Activated T-cell treated with anti-CD3 and anti-CD28 coated beads, Interleukin-2, amount 50 U/mL, for 4 hours (primary cell): ENCODE results near the gene COL13A1. TPM values are rescaled to one million over a fixed set of nuclear protein-coding genes. Genes with fewer than 3 reads are reported as not detected.

ENCODE experiments used
- ATAC-seq, 2 donors: fragments of 200-7000 bp; cut with Tn5 transposase; one replicate each; pipeline ENCODE4 v1.10.0; 2021
- DNase-seq: peaks from one replicate; pipeline ENCODE4 v3.0.0-alpha.2; 2020
- H3K27me3 Mint-ChIP-seq: one replicate; pipeline ENCODE4 v1.8.0; 2021; ENCODE audit warnings: low read depth, mixed read lengths
- H3K36me3 Mint-ChIP-seq: one replicate; pipeline ENCODE4 v1.8.0; 2022; ENCODE audit warnings: mixed read lengths; ENCODE audit not compliant: insufficient read depth
- H3K4me1 Mint-ChIP-seq: one replicate; pipeline ENCODE4 v1.8.0; 2021; ENCODE audit warnings: low read depth, mixed read lengths
- H3K4me3 Mint-ChIP-seq: one replicate; pipeline ENCODE4 v1.8.0; 2021; ENCODE audit warnings: mild to moderate bottlenecking, moderate library complexity, mixed read lengths
- H3K9me3 Mint-ChIP-seq: one replicate; pipeline ENCODE4 v1.8.0; 2021; ENCODE audit warnings: mixed read lengths
- total RNA-seq, 3 donors: library from RNA; stranded (reverse); gene quantifications; one replicate each; pipeline ENCODE4 v1.2.1, GENCODE V29; 2021

Gene COL13A1
- total RNA-seq, 3 donors from 2014 or later = not detected

DNA sequence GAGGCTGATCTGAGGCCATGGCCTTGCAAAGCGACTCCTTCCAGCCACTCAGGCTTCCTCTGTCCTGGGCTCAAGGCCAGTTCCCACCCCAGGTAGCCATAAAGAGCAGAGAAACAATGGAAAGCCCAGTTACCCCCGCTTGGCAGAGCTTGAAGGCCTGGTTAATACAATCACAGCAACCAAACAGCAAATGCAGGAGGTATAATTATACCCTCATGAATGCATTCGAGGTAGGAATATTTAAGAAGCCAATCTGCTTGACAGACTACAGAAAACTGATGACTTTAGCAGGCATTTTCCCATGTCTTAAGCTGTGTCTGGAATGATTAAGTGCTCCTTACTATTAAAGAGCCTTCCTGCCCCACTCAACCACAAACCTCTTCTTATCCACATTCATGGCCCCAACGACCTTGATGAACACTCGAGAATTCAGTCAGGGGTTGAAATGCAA, 136.9 kb downstream of the COL13A1 start:
- Mint-ChIP-seq H3K27me3 (peaks cover 3% of the 10 kb centered on the region), H3K9me3 (no peaks in the 10 kb centered on the region), H3K4me1 (no peaks in the 10 kb centered on the region), H3K36me3 (no peaks in the 10 kb centered on the region), H3K4me3 (no peak overlapping the region)
- ATAC-seq (no peak), DNase-seq (no peak)

DNA sequence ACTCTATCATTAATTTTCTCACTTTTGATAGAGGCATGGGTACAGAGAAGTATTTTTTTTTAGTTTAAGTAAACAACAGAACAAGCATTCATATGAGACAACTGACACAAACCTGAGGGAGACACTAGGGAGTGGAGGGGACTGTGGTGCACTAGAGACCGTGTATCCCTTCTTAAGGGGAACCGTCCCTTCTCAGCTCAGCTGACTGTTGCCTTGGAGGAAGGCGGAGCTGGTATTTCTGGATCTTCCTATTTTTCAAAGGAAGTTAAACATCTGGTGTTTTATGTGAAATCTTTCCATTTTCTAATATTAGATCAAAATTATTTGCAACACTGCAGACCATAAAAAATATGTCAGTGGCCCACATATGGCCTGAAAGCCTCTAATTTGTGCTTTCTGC, 137.4 kb downstream of the COL13A1 start:
- no peaks in the 10 kb centered on the region for H3K4me1 Mint-ChIP-seq
- H3K36me3 Mint-ChIP-seq = no peaks in the 10 kb centered on the region
- ATAC-seq = no peak
- H3K9me3 Mint-ChIP-seq = no peaks in the 10 kb centered on the region
- peaks cover 3% of the 10 kb centered on the region for H3K27me3 Mint-ChIP-seq
- no peak for DNase-seq
- H3K4me3 Mint-ChIP-seq = no peak overlapping the region

DNA sequence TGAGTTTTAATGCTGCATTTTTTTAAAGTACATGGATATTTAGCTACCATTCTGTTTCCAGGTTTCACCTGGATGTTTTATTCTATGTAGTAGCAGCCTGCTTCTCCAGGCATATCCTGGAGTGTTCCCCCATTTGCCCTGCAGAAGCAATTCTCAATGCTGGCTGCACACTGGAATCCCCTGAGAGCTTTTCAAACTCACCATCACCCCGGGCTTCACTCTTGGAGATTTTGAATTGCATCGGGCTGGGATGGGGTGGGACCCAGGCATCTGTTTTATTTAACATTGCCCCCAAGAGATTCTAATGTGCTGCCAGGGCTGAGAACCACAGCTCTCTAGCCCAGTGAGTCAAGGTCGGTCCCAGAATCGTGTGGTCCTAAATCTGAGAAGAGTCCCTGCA, 137.8 kb downstream of the COL13A1 start:
- no peak for DNase-seq
- peaks cover 3% of the 10 kb centered on the region for H3K27me3 Mint-ChIP-seq
- no peak overlapping the region for H3K4me3 Mint-ChIP-seq

GRCh38 chr10:69941730-69942129, 140.0 kb downstream of the COL13A1 start:
- ATAC-seq (no peak), DNase-seq (no peak)
- peaks cover 3% of the 10 kb centered on the region for H3K27me3 Mint-ChIP-seq
- H3K9me3 Mint-ChIP-seq = no peaks in the 10 kb centered on the region
- no peaks in the 10 kb centered on the region for H3K4me1 Mint-ChIP-seq
- H3K36me3 Mint-ChIP-seq = no peaks in the 10 kb centered on the region
- no peak overlapping the region for H3K4me3 Mint-ChIP-seq

More for the DNA sequence above, 137.8 kb downstream of the COL13A1 start:
- no peaks in the 10 kb centered on the region for H3K4me1 Mint-ChIP-seq
- no peak for ATAC-seq
- no peaks in the 10 kb centered on the region for H3K9me3 Mint-ChIP-seq
- no peaks in the 10 kb centered on the region for H3K36me3 Mint-ChIP-seq

DNA sequence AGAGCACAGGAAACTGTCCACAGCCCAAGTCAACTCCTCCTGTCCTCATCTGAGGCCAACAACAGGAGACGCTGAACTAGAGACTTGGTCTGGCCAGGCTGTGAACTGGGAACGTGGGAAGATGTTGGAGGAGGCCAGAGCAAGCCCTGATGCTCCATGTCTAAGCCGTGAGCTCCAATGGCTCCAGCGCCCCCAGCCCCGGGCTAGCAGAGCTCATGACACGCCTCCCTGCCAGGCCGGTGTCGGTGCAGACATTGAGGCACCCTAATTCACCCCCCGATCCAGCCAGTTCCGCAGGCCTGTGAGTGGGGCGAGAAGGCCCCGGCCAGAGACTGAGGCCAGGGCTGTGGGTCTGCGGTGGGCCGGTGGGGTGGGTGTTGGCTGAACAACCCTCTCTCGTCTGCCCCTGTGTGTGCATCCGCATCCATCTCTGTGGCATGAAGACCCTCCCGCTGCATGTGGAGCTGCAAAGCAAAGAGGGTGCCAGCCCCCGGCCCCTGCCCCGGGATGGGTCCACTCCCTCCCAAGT, 141.7 kb downstream of the COL13A1 start:
- Mint-ChIP-seq H3K4me3 (no peak overlapping the region), H3K27me3 (peaks cover 3% of the 10 kb centered on the region), H3K36me3 (no peaks in the 10 kb centered on the region), H3K4me1 (no peaks in the 10 kb centered on the region), H3K9me3 (no peaks in the 10 kb centered on the region)
- ATAC-seq (no peak), DNase-seq (no peak)

GRCh38 chr10:69944761-69945160, 143.1 kb downstream of the COL13A1 start:
- Mint-ChIP-seq H3K27me3 (peaks cover 3% of the 10 kb centered on the region), H3K4me1 (no peaks in the 10 kb centered on the region), H3K9me3 (no peaks in the 10 kb centered on the region), H3K4me3 (no peak overlapping the region), H3K36me3 (no peaks in the 10 kb centered on the region)
- DNase-seq = no peak
- ATAC-seq = no peak

DNA sequence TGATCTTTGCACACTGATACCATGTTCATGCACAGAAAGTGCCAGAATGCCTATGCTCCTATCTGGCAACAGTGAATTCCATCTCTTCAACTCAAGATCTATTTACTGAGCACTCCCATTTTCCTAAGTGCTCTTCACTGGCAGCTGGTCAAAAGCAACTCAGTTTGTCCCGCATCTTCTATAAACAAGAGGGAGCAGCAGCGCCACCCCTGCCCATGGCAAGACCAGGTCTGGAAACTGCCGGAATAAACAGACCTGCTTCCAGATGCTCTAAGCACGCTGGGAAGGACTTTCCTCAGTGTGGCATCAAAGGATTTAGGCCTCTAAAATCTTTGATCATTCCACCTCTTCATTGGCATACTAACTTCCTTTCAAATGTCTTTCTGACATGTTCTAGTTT, 146.6 kb downstream of the COL13A1 start:
- no peaks in the 10 kb centered on the region for H3K9me3 Mint-ChIP-seq
- DNase-seq (no peak), ATAC-seq (no peak)
- H3K4me1 Mint-ChIP-seq = no peaks in the 10 kb centered on the region
- no peaks in the 10 kb centered on the region for H3K36me3 Mint-ChIP-seq
- H3K4me3 Mint-ChIP-seq = no peak overlapping the region
- peaks cover under 1% of the 10 kb centered on the region for H3K27me3 Mint-ChIP-seq

GRCh38 chr10:69949770-69950169, 148.1 kb downstream of the COL13A1 start:
- DNase-seq = no peak
- H3K4me1 Mint-ChIP-seq = no peaks in the 10 kb centered on the region

DNA sequence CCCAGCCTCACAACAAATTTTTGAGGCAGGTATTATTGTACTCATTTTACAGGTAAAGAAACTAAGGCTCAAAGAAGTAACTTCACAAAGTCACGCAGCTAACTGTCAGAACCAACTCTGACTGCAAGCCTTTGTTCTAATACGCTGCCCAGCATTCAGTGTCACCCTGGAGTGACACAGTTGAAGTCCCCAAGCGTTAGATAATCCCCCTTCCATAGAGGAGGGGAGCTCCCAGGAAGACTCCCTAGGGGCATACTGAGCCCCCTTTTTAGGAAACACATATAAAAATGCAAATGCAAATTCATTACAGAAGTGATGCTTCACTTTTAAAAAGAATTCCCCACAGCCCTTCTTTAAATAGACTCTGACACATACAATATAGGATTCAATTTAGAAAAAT, 150.0 kb downstream of the COL13A1 start:
- Mint-ChIP-seq H3K36me3 (no peaks in the 10 kb centered on the region), H3K4me1 (no peaks in the 10 kb centered on the region), H3K4me3 (no peak overlapping the region), H3K9me3 (no peaks in the 10 kb centered on the region), H3K27me3 (peaks cover 4% of the 10 kb centered on the region)
- DNase-seq (no peak), ATAC-seq (no peak)

More at GRCh38 chr10:69949770-69950169, 148.1 kb downstream of the COL13A1 start:
- Mint-ChIP-seq H3K4me3 (no peak overlapping the region), H3K27me3 (no peaks in the 10 kb centered on the region), H3K36me3 (no peaks in the 10 kb centered on the region), H3K9me3 (no peaks in the 10 kb centered on the region)
- no peak for ATAC-seq

DNA sequence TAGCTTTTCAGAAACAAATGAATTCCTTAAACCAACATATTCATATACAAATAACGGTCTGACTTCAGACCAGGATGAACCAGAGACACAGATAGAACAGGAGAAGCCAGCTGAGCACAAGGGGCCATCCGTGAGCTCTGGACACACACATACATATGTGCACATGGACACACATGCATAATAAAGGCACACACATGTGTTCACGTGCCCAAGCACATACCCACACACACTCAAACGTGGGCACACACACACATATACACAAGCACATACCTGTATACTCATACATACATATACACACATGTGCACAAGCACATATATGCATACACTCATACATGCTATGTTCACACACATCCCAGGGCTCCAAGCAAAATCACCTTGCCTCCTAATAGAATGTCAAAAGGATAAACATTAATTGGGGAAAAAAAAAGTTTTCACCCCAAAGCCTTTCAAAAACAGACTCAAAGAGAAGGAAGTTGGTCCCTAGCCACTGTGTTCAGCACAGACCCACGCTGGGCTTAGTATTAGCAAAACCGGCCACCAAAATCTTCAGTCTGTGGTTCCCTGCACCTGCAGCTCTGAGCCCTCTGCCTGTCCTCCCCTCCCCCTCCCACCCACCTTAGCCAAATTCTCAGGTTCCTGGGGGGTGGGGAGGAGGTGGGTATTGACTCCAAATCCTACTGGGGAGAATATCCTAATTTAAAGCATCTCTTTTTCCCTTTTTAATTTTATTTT, 150.5 kb downstream of the COL13A1 start:
- ATAC-seq (no peak), DNase-seq (no peak)
- Mint-ChIP-seq H3K27me3 (peaks cover 4% of the 10 kb centered on the region), H3K4me1 (no peaks in the 10 kb centered on the region), H3K36me3 (no peaks in the 10 kb centered on the region), H3K4me3 (no peak overlapping the region), H3K9me3 (no peaks in the 10 kb centered on the region)

DNA sequence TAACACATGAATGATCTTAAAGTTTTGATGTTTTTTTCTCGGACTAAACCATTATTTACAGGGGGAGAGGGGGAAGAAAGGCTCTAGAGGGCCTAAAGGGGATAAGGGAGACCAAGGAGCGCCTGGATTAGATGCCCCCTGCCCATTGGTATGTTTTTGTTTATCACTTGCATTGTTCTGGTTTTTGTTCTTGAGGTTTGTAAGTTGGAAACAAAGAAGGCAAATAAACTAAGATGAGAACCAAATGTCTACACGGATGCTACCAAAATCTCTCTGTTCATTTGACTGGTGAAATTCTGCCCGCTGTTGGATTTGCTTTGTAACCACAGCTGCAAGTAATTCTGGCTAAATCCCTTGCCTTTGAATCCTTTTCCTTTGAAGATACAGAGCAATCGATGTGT, 151.1 kb downstream of the COL13A1 start:
- DNase-seq (no peak), ATAC-seq (no peak)
- Mint-ChIP-seq H3K9me3 (no peaks in the 10 kb centered on the region), H3K27me3 (peaks cover 4% of the 10 kb centered on the region), H3K4me1 (no peaks in the 10 kb centered on the region), H3K4me3 (no peak overlapping the region), H3K36me3 (no peaks in the 10 kb centered on the region)

GRCh38 chr10:69953851-69954250, 152.1 kb downstream of the COL13A1 start:
- ATAC-seq = no peak
- peaks cover 4% of the 10 kb centered on the region for H3K27me3 Mint-ChIP-seq
- H3K9me3 Mint-ChIP-seq = no peaks in the 10 kb centered on the region

GRCh38 chr10:69955211-69955805, 153.6 kb downstream of the COL13A1 start:
- ATAC-seq = no peak
- H3K9me3 Mint-ChIP-seq = no peaks in the 10 kb centered on the region
- H3K4me3 Mint-ChIP-seq = no peak overlapping the region
- H3K4me1 Mint-ChIP-seq = no peaks in the 10 kb centered on the region
- H3K27me3 Mint-ChIP-seq = peaks cover 4% of the 10 kb centered on the region
- DNase-seq = no peak
- H3K36me3 Mint-ChIP-seq = no peaks in the 10 kb centered on the region

More at GRCh38 chr10:69953851-69954250, 152.1 kb downstream of the COL13A1 start:
- DNase-seq = no peak
- Mint-ChIP-seq H3K4me1 (no peaks in the 10 kb centered on the region), H3K36me3 (no peaks in the 10 kb centered on the region), H3K4me3 (no peak overlapping the region)

- peaks cover 4% of the 10 kb centered on the region for H3K27me3 Mint-ChIP-seq
- H3K36me3 Mint-ChIP-seq = no peaks in the 10 kb centered on the region
- no peaks in the 10 kb centered on the region for H3K9me3 Mint-ChIP-seq
- DNase-seq (no peak), ATAC-seq (no peak)
- H3K4me3 Mint-ChIP-seq = no peak overlapping the region
- no peaks in the 10 kb centered on the region for H3K4me1 Mint-ChIP-seq
Measured at GRCh38 chr10:69955897-69956740, 154.4 kb downstream of the COL13A1 start.
